Astrocyte of the cerebellum (primary cell): ENCODE results near the gene CTSH.
"Not testable (repeated sequence)": the region's sequence is repeated elsewhere in the genome, so short reads cannot be mapped to it uniquely, and the experiment has no call there.

Experiments used
- DNase-seq: peaks from one replicate; pipeline ENCODE4 v3.0.0-alpha.2; 2011; ENCODE audit warnings: low read depth
- H3K4me3 ChIP-seq: 2 replicates; pipeline ENCODE4 v1.5.1; 2011; ENCODE audit warnings: mild to moderate bottlenecking, low read depth, low read length, moderate library complexity
- CTCF ChIP-seq: IDR thresholded peaks from 2 replicates; pipeline ENCODE4 v1.5.1; 2012; ENCODE audit warnings: low read length, low read depth, moderate library complexity, mild to moderate bottlenecking; ENCODE audit errors: missing control alignments
- in situ Hi-C: cut with HindIII; loops from 2 replicates; pipeline ENCODE4 v1.10.0; 2017; ENCODE audit warnings: low sequenced_read_pairs

Gene CTSH

DNA sequence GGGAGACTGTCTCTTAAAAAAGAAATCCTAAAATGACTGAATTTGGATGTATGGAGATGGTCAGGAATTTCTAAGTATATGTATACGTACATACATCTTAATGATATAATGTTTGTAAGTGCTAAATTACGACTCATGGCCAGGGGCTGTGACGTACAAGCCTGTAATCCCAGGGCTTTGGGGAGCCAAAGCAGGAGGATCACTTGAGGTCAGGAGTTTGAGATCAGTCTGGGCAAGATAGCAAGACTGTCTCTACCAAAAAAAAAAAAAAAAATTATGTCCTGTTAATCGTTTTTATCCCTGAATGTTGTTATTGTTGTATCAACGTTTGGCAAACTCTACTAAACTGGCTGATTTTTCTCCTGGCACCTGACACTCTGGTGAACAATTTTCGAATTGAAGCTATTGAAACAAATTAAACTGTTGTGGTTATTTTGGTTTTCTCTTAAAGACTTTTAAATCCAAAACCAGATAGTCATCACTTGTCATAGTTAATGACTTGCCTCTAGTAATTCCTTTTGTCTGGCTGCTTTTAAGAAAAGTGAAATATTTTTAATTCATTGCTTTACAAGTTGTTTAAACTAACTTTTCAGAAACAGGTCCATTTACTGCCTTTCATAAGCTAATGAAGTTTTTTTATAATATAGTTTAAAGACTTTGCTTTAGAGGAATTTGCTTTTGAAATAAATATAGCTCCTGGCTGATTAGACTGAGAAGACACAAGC, 65.2 kb downstream of the CTSH start:
- in situ Hi-C loops: loop anchor here (25.0 kb wide), 1 partner anchor 308 kb away; no protein-coding TSS in a partner anchor
- DNase-seq: no peak
- no peak overlapping the region for H3K4me3 ChIP-seq
- no peak for TF ChIP-seq CTCF

GRCh38 chr15:78878356-78878755, 66.5 kb downstream of the CTSH start:
- peak overlapping the region; percentile 16 for H3K4me3 ChIP-seq
- in situ Hi-C loops: loop anchor here (25.0 kb wide), 1 partner anchor 309 kb away; no protein-coding TSS in a partner anchor
- no peak for TF ChIP-seq CTCF
- peak; percentile 53 for DNase-seq

DNA sequence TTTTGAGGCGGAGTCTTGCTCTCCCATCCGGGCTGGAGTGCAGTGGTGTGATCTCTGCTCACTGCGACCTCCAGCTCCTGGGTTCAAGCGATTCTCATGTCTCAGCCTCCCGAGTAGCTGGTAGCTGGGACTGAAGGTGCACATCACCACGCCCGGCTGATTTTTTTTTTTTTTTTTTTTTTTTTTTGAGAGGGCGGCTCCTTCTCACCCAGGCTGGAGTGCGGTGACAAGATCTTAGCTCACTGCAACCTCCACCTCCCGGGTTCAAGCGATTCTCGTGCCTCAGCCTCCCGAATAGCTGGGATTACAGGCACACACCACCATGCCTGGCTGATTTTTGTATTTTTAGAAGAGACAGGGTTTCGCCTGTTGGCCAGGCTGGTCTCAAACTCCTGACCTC, 67.9 kb downstream of the CTSH start:
- in situ Hi-C loops: loop anchor here (25.0 kb wide), 1 partner anchor 310 kb away; no protein-coding TSS in a partner anchor
- not testable (repeated sequence) for DNase-seq
- peak overlapping the region; percentile 4 for H3K4me3 ChIP-seq

DNA sequence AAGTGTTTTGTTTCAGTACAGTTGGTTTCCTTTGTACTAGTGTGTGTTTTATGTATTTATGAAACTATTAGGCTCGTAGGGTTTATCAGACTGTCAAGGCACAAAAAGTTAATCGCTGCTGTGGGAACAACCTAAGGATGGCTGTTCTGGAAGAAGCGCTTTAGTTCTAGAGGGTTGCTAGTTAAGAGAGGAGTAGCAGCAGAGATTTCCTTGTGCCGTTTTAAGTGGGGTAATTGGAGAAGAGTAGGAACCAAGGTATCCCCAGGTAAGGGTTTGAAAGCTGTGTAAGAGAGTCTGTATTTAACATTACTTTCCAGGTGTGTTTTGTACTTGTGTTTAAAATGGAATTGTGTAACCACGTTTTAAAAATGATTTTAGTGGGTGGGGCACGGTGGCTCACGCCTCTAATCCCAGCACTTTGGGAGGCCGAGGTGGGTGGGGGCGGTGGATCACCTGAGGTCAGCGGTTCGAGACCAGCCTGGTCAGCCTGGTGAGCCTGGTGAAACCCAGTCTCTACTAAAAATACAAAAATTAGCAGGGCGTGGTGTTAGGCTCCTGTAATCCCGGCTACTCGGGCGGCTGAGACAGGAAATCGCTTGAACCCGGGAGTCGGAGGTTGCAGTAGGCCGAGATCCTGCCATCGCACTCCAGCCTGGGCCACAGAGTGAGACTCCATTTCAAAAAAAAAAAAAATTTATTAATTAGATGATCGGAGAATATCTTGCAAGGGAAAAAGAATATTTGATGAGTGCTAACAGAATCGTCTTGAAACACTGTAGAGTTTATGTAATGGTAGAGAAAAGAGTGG, 69.5 kb downstream of the CTSH start:
- no peak for TF ChIP-seq CTCF
- peak overlapping the region; percentile 99 for H3K4me3 ChIP-seq
- in situ Hi-C loops: loop anchor here (25.0 kb wide), 1 partner anchor 312 kb away; no protein-coding TSS in a partner anchor
- no peak for DNase-seq

GRCh38 chr15:78873793-78874765, 70.8 kb downstream of the CTSH start:
- no peak for TF ChIP-seq CTCF
- peak overlapping the region; percentile 99 for H3K4me3 ChIP-seq
- in situ Hi-C loops: no loop called here
- DNase-seq: no peak

DNA sequence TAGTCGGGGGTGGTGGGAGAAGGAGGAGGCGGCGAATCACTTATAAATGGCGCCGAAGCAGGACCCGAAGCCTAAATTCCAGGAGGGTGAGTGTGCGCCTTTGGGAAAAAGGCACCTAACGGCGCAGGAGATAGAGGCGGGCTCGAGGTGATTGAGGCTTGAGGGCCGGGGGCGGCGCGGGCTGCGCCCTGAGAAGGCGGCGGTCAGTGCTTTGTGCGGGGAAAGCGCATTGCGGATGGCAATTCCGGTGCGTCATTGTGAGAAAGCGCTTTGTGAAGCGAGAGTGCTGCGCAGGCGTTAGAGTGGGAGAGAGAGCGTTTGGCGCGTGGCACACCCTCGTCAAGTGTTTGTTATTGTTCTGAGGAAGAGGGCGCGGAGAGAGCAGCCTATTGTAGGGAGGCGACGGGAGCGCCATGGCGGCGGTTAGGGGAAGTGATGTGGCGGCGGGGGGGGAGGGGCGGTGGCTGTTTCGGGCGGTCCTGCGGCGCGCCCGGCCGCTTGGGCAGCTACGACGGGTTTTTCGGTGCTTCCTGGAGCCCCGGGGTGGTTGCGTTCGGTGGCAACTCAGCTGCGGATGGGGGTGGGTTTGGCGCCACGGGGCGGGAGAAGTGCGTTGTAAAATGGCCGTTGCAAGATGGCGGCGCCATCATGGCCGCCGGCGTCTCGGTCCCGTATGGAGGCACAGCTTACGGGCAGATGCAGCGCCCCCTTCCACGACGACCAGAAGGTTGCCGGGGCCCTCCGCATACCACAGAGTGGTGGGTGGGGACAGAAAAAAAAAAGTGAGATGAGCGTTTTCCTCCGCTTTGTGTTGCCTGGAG, 71.7 kb downstream of the CTSH start:
- peak; percentile 45 for TF ChIP-seq CTCF
- peak; percentile 76 for DNase-seq
- in situ Hi-C loops: no loop called here
- H3K4me3 ChIP-seq: peak overlapping the region; percentile 99
